ENCODE results near the gene DPY19L3. TPM values are rescaled to one million over a fixed set of nuclear protein-coding genes. Genes with fewer than 3 reads are reported as not detected.
"Not testable (repeated sequence)": the region's sequence is repeated elsewhere in the genome, so short reads cannot be mapped to it uniquely, and the experiment has no call there.

The DPY19L3 gene
- total RNA-seq, 2 donors from 2014 or later: 13.4 to 13.8 TPM

- ATAC-seq; intact Hi-C loops (cut with DNase I): not testable (repeated sequence)
Measured at GRCh38 chr19:32423944-32424343, 18.4 kb downstream of the DPY19L3 start.

GRCh38 chr19:32427536-32427935 lies 22.0 kb downstream of the DPY19L3 start:
- no peak for DNase-seq
- intact Hi-C loops (cut with DNase I): no loop called here
- no peak for ATAC-seq

More at GRCh38 chr19:32423944-32424343, 18.4 kb downstream of the DPY19L3 start:
- not testable (repeated sequence) for DNase-seq

- DNase-seq: no peak
- no peak for ATAC-seq
- intact Hi-C loops (cut with DNase I): no loop called here
Measured at GRCh38 chr19:32436692-32437091, 31.1 kb downstream of the DPY19L3 start.

- no peak for DNase-seq
- intact Hi-C loops (cut with DNase I): no loop called here
- no peak for ATAC-seq
Measured at GRCh38 chr19:32437096-32437495, 31.5 kb downstream of the DPY19L3 start.

- intact Hi-C loops (cut with DNase I): no loop called here
- DNase-seq: no peak
- ATAC-seq: no peak
Measured at GRCh38 chr19:32438751-32439150, 33.2 kb downstream of the DPY19L3 start.

- intact Hi-C loops (cut with DNase I): no loop called here
- ATAC-seq: no peak
Measured at GRCh38 chr19:32442650-32443049, 37.1 kb downstream of the DPY19L3 start.

GRCh38 chr19:32447534-32447933 lies 42.0 kb downstream of the DPY19L3 start:
- DNase-seq; intact Hi-C loops (cut with DNase I); ATAC-seq: not testable (repeated sequence)

More at GRCh38 chr19:32442650-32443049, 37.1 kb downstream of the DPY19L3 start:
- DNase-seq: no peak

- ATAC-seq (no peak), DNase-seq (no peak)
- intact Hi-C loops (cut with DNase I): no loop called here
Measured at GRCh38 chr19:32448026-32448425, 42.5 kb downstream of the DPY19L3 start.

- intact Hi-C loops (cut with DNase I): no loop called here
- DNase-seq (no peak), ATAC-seq (no peak)
Measured at GRCh38 chr19:32450217-32450616, 44.6 kb downstream of the DPY19L3 start.

GRCh38 chr19:32453736-32454135 lies 48.2 kb downstream of the DPY19L3 start:
- no peak for DNase-seq
- intact Hi-C loops (cut with DNase I): no loop called here
- no peak for ATAC-seq

GRCh38 chr19:32456406-32456805 lies 50.8 kb downstream of the DPY19L3 start:
- DNase-seq (no peak), ATAC-seq (no peak)
- intact Hi-C loops (cut with DNase I): no loop called here

- no peak for DNase-seq
- no peak for ATAC-seq
- intact Hi-C loops (cut with DNase I): no loop called here
Measured at GRCh38 chr19:32457571-32458158, 52.1 kb downstream of the DPY19L3 start.

GRCh38 chr19:32458500-32459123 lies 53.0 kb downstream of the DPY19L3 start:
- intact Hi-C loops (cut with DNase I): no loop called here
- ATAC-seq: peak in 1 of 2 donors; percentile 51
- no peak for DNase-seq

- no peak for DNase-seq
- ATAC-seq: peak in 1 of 2 donors; percentile 36
- intact Hi-C loops (cut with DNase I): no loop called here
Measured at GRCh38 chr19:32459204-32459865, 53.8 kb downstream of the DPY19L3 start.

GRCh38 chr19:32460476-32460875 lies 54.9 kb downstream of the DPY19L3 start:
- ATAC-seq: no peak
- no peak for DNase-seq
- intact Hi-C loops (cut with DNase I): no loop called here

- intact Hi-C loops (cut with DNase I): no loop called here
Measured at GRCh38 chr19:32464279-32464678, 58.7 kb downstream of the DPY19L3 start.

GRCh38 chr19:32465176-32465575 lies 59.6 kb downstream of the DPY19L3 start:
- DNase-seq: no peak
- no peak for ATAC-seq
- intact Hi-C loops (cut with DNase I): no loop called here

More at GRCh38 chr19:32464279-32464678, 58.7 kb downstream of the DPY19L3 start:
- no peak for ATAC-seq
- no peak for DNase-seq

- DNase-seq: no peak
- ATAC-seq: no peak
- intact Hi-C loops (cut with DNase I): no loop called here
Measured at GRCh38 chr19:32469795-32470194, 64.2 kb downstream of the DPY19L3 start.

- ATAC-seq (peak; percentile 53 to 71), DNase-seq (peak; percentile 37)
- intact Hi-C loops (cut with DNase I): no loop called here
Measured at GRCh38 chr19:32471095-32471494, 65.5 kb downstream of the DPY19L3 start.

GRCh38 chr19:32471811-32472210 lies 66.2 kb downstream of the DPY19L3 start:
- ATAC-seq (no peak), DNase-seq (no peak)
- intact Hi-C loops (cut with DNase I): no loop called here

Data from left cardiac atrium (tissue), 4 donors.